GM23338 (cell line): Measurements from ENCODE around the gene MAPK11. TPM values are rescaled to one million over a fixed set of nuclear protein-coding genes. Genes with fewer than 3 reads are reported as not detected.

Source experiments
- ATAC-seq: fragments of 200-7000 bp; cut with Tn5 transposase; 3 replicates; pipeline ENCODE4 v1.9.1; 2020
- DNase-seq: peaks from one replicate; pipeline ENCODE4 v3.0.0-alpha.2; 2015; ENCODE audit warnings: low spot score
- H2AFZ ChIP-seq: fragments of 200-600 bp; sonication (generic); 2 replicates; pipeline ENCODE4 v1.8.0; 2016; ENCODE audit warnings: antibody characterized with exemption, mild to moderate bottlenecking, moderate library complexity
- H3F3A ChIP-seq: fragments of 200-600 bp; sonication (generic); replicated peaks from 2 replicates; pipeline ENCODE4 v1.8.0; 2017; ENCODE audit warnings: antibody characterized with exemption, mixed run types, low read depth
- H3K27ac ChIP-seq: fragments of 200-600 bp; sonication (generic); 2 replicates; pipeline ENCODE4 v1.6.1; 2016; ENCODE audit warnings: low read depth
- H3K27me3 ChIP-seq: fragments of 200-600 bp; sonication (generic); 2 replicates; pipeline ENCODE4 v1.8.0; 2016; ENCODE audit warnings: mild to moderate bottlenecking, mixed run types, moderate library complexity; ENCODE audit not compliant: insufficient read depth
- H3K36me3 ChIP-seq: fragments of 200-600 bp; sonication (generic); 2 replicates; pipeline ENCODE4 v1.8.0; 2016; ENCODE audit warnings: mild to moderate bottlenecking; ENCODE audit not compliant: insufficient read depth
- H3K4me1 ChIP-seq: fragments of 200-600 bp; sonication (generic); 2 replicates; pipeline ENCODE4 v1.8.0; 2016; ENCODE audit warnings: mild to moderate bottlenecking, moderate library complexity; ENCODE audit not compliant: insufficient read depth
- H3K4me2 ChIP-seq: fragments of 200-600 bp; sonication (generic); 2 replicates; pipeline ENCODE4 v1.7.1; 2017; ENCODE audit warnings: mixed run types
- H3K4me3 ChIP-seq: fragments of 200-600 bp; sonication (generic); 2 replicates; pipeline ENCODE4 v1.6.1; 2016; ENCODE audit warnings: mixed run types
- H3K79me2 ChIP-seq: fragments of 200-600 bp; sonication (generic); replicated peaks from 2 replicates; pipeline ENCODE4 v1.8.0; 2017; ENCODE audit warnings: mild to moderate bottlenecking; ENCODE audit not compliant: insufficient read depth
- H3K9me2 ChIP-seq: fragments of 200-600 bp; sonication (generic); 2 replicates; pipeline ENCODE4 v1.8.0; 2017; ENCODE audit not compliant: insufficient read depth
- H4K20me1 ChIP-seq: fragments of 200-600 bp; sonication (generic); replicated peaks from 2 replicates; pipeline ENCODE4 v1.8.0; 2017; ENCODE audit warnings: mild to moderate bottlenecking; ENCODE audit not compliant: insufficient read depth
- H3K27ac Mint-ChIP-seq: 2 replicates; pipeline ENCODE4 v1.8.0; 2020; ENCODE audit warnings: inconsistent platforms, mild to moderate bottlenecking, moderate library complexity, mixed read lengths
- H3K27me3 Mint-ChIP-seq: 3 replicates; pipeline ENCODE4 v1.8.0; 2022; ENCODE audit warnings: low read depth, mild to moderate bottlenecking, moderate library complexity, mixed read lengths, inconsistent platforms; ENCODE audit not compliant: insufficient read depth, poor library complexity
- H3K36me3 Mint-ChIP-seq: 3 replicates; pipeline ENCODE4 v1.8.0; 2021; ENCODE audit warnings: low read depth, mild to moderate bottlenecking, inconsistent platforms, moderate library complexity, mixed read lengths
- H3K4me1 Mint-ChIP-seq: 3 replicates; pipeline ENCODE4 v1.8.0; 2020; ENCODE audit warnings: mild to moderate bottlenecking, inconsistent platforms, mixed read lengths
- H3K4me3 Mint-ChIP-seq: 3 replicates; pipeline ENCODE4 v1.8.0; 2021; ENCODE audit warnings: moderate library complexity, mild to moderate bottlenecking, inconsistent platforms, mixed read lengths
- H3K9me3 Mint-ChIP-seq: 3 replicates; pipeline ENCODE4 v1.8.0; 2020; ENCODE audit warnings: moderate library complexity, mild to moderate bottlenecking, inconsistent platforms, mixed read lengths
- CREB1 ChIP-seq: fragments of 250-450 bp; sonication (Bioruptor Pico); IDR thresholded peaks from 2 replicates; pipeline ENCODE4 v1.5.0; 2020; ENCODE audit warnings: low read depth, mild to moderate bottlenecking, moderate library complexity
- CTCF ChIP-seq, 2 experiments: fragments of 200-600 bp in 1 of 2; sonication (generic) in 1 of 2; conservative IDR thresholded peaks; 2 replicates each; pipeline versions ENCODE4 v1.5.1 to v1.6.1; 2016 to 2017; ENCODE audit warnings: antibody characterized with exemption in 2 of 2, low read depth in 2 of 2, mild to moderate bottlenecking in 2 of 2, moderate library complexity in 1 of 2
- ETS1 ChIP-seq: IDR thresholded peaks from 2 replicates; pipeline ENCODE4 v1.6.1; 2016; ENCODE audit warnings: antibody characterized with exemption
- EZH2 ChIP-seq: fragments of 200-600 bp; sonication (generic); IDR thresholded peaks from one replicate; pipeline ENCODE4 v1.8.0; 2017; ENCODE audit warnings: antibody characterized with exemption, mild to moderate bottlenecking, low read depth; ENCODE audit not compliant: unreplicated experiment
- EZH2phosphoT487 ChIP-seq: fragments of 200-600 bp; sonication (generic); IDR thresholded peaks from one replicate; pipeline ENCODE4 v1.8.1; 2018; ENCODE audit warnings: antibody characterized with exemption; ENCODE audit not compliant: unreplicated experiment
- JUNB ChIP-seq: IDR thresholded peaks from one replicate; pipeline ENCODE4 v1.6.1; 2016; ENCODE audit warnings: antibody characterized with exemption; ENCODE audit not compliant: unreplicated experiment
- NANOG ChIP-seq: IDR thresholded peaks from 2 replicates; pipeline ENCODE4 v1.6.1; 2016; ENCODE audit warnings: antibody characterized with exemption, borderline replicate concordance
- POLR2AphosphoS5 ChIP-seq: IDR thresholded peaks from 2 replicates; pipeline ENCODE4 v1.6.1; 2016; ENCODE audit warnings: antibody characterized with exemption, low read depth
- STAT1 ChIP-seq: IDR thresholded peaks from one replicate; pipeline ENCODE4 v1.6.1; 2016; ENCODE audit warnings: antibody characterized with exemption; ENCODE audit not compliant: unreplicated experiment
- ZNF114 ChIP-seq: fragments of 250-450 bp; sonication (Bioruptor Pico); IDR thresholded peaks from 2 replicates; pipeline ENCODE4 v1.5.0; 2020; ENCODE audit warnings: mild to moderate bottlenecking, moderate library complexity
- ZNF462 ChIP-seq: fragments of 250-450 bp; sonication (Bioruptor Pico); IDR thresholded peaks from 2 replicates; pipeline ENCODE4 v1.5.0; 2020; ENCODE audit warnings: mild to moderate bottlenecking, moderate library complexity
- polyA plus RNA-seq: library from polyadenylated mRNA; unstranded; fragments of >200 nt; fragmentation: Nextera tagmentation; extraction: Ambion mirVana; gene quantifications from 2 replicates; pipeline ENCODE4 v1.2.1, GENCODE V29; 2016
- total RNA-seq: library from RNA; depleted of rRNA; stranded (reverse); fragments of >200 nt; shearing (Covaris generic); gene quantifications from 2 replicates; pipeline ENCODE4 v1.2.3, GENCODE V29; 2014

MAPK11 gene
- total and polyA plus RNA-seq, 2 experiments from 2014 or later = 0.34 to 1.9 TPM

- Histone ChIP-seq H4K20me1 (no peaks in the 10 kb centered on the region; the same call in 1 of the 2 replicates), H2AFZ (no peak overlapping the region), H3K27ac (no peak overlapping the region), H3K79me2 (peaks cover 18% of the 10 kb centered on the region), H3K9me2 (no peaks in the 10 kb centered on the region), H3K4me2 (no peak overlapping the region), H3F3A (no peaks in the 10 kb centered on the region), H3K4me1 (peaks cover 16% of the 10 kb centered on the region), H3K36me3 (no peaks in the 10 kb centered on the region), H3K4me3 (no peak overlapping the region), H3K27me3 (no peaks in the 10 kb centered on the region)
- no peak for DNase-seq
- H3K27ac Mint-ChIP-seq = no peak overlapping the region
- H3K9me3 Mint-ChIP-seq = no peaks in the 10 kb centered on the region; the same call in 2 of the 3 replicates
- H3K4me3 Mint-ChIP-seq = no peak overlapping the region
- peaks cover 10% of the 10 kb centered on the region for H3K27me3 Mint-ChIP-seq
- ATAC-seq = no peak
- H3K36me3 Mint-ChIP-seq = peaks cover 15% of the 10 kb centered on the region
- TF ChIP-seq NANOG = no peak
- H3K4me1 Mint-ChIP-seq = peaks cover 11% of the 10 kb centered on the region
These were observed 19.2 kb upstream of the MAPK11 start for GRCh38 chr22:50289151-50289941.

- H3K36me3 ChIP-seq = no peaks in the 10 kb centered on the region
- DNase-seq = no peak
- TF ChIP-seq EZH2phosphoT487 (no peak), CTCF (conservative IDR thresholded peaks at IDR 0.05; ENCODE audit: low read depth in 2 of 2) (no peak), ZNF462 (no peak), EZH2 (no peak), JUNB (no peak), ETS1 (no peak), CREB1 (CRISPR knock-in tag) (no peak), STAT1 (no peak), ZNF114 (no peak), POLR2AphosphoS5 (no peak)
These were observed 17.6 kb upstream of the MAPK11 start for GRCh38 chr22:50287731-50288130.

More at GRCh38 chr22:50287731-50288130, 17.6 kb upstream of the MAPK11 start:
- H3F3A ChIP-seq = no peaks in the 10 kb centered on the region
- Mint-ChIP-seq H3K4me1 (peaks cover 5% of the 10 kb centered on the region), H3K9me3 (no peaks in the 10 kb centered on the region; the same call in 2 of the 3 replicates), H3K36me3 (peaks cover 18% of the 10 kb centered on the region), H3K27me3 (peaks cover 6% of the 10 kb centered on the region), H3K4me3 (no peak overlapping the region), H3K27ac (no peak overlapping the region)
- peaks cover 4% of the 10 kb centered on the region; the same call in 1 of the 2 replicates for H3K4me1 ChIP-seq
- no peaks in the 10 kb centered on the region for H3K9me2 ChIP-seq
- H4K20me1 ChIP-seq = no peaks in the 10 kb centered on the region
- H3K79me2 ChIP-seq = peaks cover 15% of the 10 kb centered on the region
- H3K27ac ChIP-seq = no peak overlapping the region
- no peak overlapping the region for H3K4me3 ChIP-seq
- H3K27me3 ChIP-seq = no peaks in the 10 kb centered on the region
- no peak overlapping the region for H3K4me2 ChIP-seq
- H2AFZ ChIP-seq = no peak overlapping the region
- no peak for ATAC-seq
